Measurements from ENCODE around the gene CHADL.

Gene CHADL

DNA sequence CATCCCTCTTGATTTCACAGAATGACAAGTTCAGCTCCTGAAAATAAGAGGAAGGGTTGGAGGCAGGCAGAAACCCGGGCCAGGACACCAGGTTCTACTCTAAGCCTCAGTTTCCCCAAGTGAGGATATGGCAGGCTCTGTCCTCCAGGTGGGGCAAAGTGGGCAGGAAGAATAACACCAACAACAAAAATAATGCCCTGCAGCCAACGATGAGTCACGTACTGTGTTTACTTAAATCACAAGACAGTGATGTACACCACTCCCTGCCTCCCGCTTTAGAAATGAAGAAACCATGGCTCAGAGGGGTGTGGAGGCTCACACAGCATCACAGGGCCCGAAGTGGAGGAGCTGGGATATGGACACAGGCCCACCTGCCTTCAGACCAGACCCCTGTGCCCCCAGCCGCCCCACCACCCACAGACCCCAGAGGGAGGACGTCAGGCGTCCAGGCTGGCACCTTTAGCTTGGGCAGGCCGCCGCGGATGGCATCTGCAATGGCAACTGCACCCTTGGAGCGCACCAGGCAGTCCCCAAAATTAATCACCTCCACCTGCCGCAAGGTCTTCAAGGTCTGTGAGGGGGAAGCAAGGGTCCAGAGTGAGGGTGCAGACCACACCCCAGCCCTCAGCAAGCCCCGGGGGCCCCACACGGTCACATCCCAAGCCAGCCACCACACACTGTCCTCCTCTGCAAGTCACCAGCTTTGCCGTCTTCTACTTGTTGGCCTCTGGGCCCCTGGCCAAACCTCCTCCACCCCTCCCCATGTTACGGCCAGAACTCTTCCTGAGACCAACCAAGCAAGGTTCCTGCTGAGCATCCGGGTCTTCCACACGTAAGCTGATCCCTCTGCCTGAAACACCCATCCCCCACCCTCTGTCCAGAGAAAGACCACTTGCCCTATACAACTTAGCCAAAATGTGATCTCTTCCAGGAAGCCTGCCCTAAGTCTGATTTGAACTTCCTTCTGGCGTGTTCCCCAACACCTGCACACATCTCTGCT is 15.8 kb upstream of the CHADL start:
- TF ChIP-seq, protein P1, sequence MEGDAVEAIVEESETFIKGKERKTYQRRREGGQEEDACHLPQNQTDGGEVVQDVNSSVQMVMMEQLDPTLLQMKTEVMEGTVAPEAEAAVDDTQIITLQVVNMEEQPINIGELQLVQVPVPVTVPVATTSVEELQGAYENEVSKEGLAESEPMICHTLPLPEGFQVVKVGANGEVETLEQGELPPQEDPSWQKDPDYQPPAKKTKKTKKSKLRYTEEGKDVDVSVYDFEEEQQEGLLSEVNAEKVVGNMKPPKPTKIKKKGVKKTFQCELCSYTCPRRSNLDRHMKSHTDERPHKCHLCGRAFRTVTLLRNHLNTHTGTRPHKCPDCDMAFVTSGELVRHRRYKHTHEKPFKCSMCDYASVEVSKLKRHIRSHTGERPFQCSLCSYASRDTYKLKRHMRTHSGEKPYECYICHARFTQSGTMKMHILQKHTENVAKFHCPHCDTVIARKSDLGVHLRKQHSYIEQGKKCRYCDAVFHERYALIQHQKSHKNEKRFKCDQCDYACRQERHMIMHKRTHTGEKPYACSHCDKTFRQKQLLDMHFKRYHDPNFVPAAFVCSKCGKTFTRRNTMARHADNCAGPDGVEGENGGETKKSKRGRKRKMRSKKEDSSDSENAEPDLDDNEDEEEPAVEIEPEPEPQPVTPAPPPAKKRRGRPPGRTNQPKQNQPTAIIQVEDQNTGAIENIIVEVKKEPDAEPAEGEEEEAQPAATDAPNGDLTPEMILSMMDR (IDR thresholded peaks at IDR 0.05; ENCODE audit: borderline replicate concordance, insufficient read depth, low read depth, low read length), result no peak
- H3K4me3 ChIP-seq (ENCODE audit: low read depth, low read length), result no peak overlapping the region

DNA sequence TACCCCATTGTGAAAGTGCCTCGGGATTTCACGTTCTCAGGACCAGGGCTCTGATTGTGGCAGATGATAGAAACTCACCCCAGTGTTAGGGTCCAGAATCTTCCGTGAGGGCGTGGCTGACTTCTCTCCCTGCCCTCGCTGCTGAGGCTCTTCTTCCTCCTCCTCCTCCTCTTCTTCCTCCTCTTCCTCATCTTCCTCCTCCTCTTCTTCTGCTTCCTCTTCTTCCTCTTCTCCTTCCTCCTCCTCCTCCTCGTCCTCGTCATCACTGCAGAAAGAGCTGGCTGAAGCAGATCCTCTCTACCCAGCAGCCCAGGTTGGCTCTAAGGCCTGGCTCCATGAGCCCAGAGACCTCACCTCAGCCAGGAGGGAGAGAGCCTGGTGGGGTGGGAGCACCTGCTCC is 13.5 kb upstream of the CHADL start:
- TF ChIP-seq, protein P1 (IDR thresholded peaks at IDR 0.05; ENCODE audit: borderline replicate concordance, insufficient read depth, low read depth, low read length), result no peak
- no peak overlapping the region for H3K4me3 ChIP-seq (ENCODE audit: low read depth, low read length)

DNA sequence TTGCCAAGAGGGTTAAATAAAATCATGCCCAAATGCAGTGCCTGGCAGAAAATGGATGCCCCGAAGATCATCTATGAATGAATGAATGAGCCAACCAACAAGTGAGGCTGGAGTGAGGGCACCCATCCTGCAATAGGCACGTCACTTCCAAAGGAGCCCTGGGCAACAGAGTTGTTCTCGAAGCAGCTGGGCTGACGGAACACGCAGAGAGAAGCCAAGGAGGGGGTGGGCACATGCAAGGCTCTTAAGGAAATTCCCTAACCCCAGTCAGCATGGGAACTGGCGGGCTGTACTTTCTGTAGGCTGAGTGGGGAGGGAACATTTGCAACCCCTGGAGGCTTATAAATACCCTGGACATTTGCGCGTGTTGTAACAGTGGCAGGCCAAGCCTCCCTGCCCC is 11.6 kb upstream of the CHADL start:
- TF ChIP-seq, protein P1 (IDR thresholded peaks at IDR 0.05; ENCODE audit: borderline replicate concordance, insufficient read depth, low read depth, low read length), result no peak
- H3K4me3 ChIP-seq (ENCODE audit: low read depth, low read length), result no peak overlapping the region

DNA sequence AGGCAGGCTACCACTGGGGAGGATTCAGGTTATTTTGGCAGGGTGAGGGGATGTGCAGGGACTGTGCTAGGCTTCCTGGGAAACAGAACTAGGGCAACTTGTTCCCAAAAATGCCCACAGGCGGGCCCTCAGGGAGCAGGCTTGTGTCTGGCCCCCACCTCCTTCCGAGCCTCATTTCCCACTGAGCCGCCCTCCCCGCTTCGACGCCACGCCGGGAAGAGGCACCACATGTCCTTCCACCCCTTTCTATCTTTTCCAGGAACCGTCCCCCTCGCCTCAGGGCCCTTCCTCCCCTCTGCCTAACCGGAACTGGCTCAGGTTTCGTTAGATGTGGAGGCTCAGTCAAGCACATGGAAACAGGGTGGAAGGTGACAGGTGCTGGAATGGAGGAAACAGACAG is 9.4 kb upstream of the CHADL start:
- TF ChIP-seq, protein P1 (IDR thresholded peaks at IDR 0.05; ENCODE audit: borderline replicate concordance, insufficient read depth, low read depth, low read length), result no peak
- no peak overlapping the region for H3K4me3 ChIP-seq (ENCODE audit: low read depth, low read length)

DNA sequence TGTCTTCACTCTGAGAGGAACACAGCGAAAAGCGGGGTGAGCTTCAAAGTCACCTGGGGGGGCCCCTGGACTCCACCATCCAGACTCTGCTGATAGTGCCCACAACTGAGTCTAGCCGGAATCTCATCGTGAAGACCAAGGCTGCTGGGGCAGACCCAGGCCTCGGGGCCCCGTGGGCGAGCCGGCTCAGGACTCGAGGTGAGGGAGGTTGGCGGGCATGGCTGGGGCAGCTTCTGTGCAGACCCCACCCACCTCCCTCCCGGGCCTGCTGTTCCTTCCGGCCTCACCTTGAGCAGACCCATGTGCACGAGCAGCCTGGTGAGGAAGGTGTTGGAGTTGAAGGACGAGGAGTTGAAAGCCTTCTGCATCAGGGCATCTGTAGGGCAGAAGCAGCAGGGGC is 8.7 kb upstream of the CHADL start:
- no peak overlapping the region for H3K4me3 ChIP-seq (ENCODE audit: low read depth, low read length)
- TF ChIP-seq, protein P1 (IDR thresholded peaks at IDR 0.05; ENCODE audit: borderline replicate concordance, insufficient read depth, low read depth, low read length), result no peak

DNA sequence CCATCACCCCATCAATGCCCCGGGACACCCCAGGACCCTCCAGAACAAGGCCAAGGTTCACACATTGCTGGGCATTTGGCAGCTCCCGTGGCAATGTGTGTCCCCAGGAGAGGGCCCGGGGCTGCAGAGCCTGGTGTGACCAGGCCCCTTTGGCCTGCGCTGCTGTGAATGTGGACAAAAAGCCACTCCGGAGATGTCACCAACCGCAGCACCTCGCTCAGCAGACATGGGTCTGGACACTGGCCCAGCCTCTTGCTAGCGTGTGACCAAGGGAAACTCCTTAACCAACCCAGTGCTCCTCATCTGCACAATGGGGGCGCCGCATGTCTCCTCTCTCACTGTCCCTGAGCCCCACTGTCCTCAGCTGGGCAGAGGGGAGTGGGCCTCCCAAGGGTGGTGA is 8.0 kb upstream of the CHADL start:
- TF ChIP-seq, protein P1 (IDR thresholded peaks at IDR 0.05; ENCODE audit: borderline replicate concordance, insufficient read depth, low read depth, low read length), result no peak
- H3K4me3 ChIP-seq (ENCODE audit: low read depth, low read length), result no peak overlapping the region

DNA sequence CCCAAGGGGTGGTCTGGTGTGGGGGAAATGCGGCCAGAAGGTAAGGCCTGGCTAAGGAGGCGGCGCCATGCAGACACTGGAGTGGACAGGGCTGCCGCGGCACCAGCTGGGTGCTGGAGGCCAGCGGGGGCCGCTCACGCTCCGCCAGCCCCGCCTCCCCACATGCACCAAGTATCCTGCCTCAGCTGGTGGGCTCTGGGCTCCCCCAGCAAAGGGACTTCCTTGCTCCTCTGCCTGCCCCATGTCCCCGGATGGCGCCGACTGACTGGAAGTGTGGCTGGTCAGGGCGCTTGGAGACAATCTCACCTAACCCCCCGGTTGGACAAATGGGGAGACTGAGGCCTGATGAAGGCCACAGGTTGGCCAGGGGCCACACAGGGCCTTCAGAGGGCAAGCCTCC is 7.6 kb upstream of the CHADL start:
- TF ChIP-seq, protein P1 (IDR thresholded peaks at IDR 0.05; ENCODE audit: borderline replicate concordance, insufficient read depth, low read depth, low read length), result no peak
- H3K4me3 ChIP-seq (ENCODE audit: low read depth, low read length), result no peak overlapping the region

Data from GM12875 (cell line).